ENCODE data around the gene INHBA.

The INHBA gene

GRCh38 chr7:41711283-41712064 lies 8.6 kb upstream of the INHBA start:
- Histone ChIP-seq H3K9ac (ENCODE audit: low read depth, low read length) (no peak overlapping the region), H3K4me1 (ENCODE audit: control insufficient read depth, insufficient read depth, low read length) (peaks cover 5% of the 10 kb centered on the region), H3K4me3 (ENCODE audit: low read depth, low read length) (peak overlapping the region; percentile 12; the same call in 1 of the 2 replicates), H3K27ac (ENCODE audit: low read depth, low read length) (no peak overlapping the region), H3K9me3 (ENCODE audit: control insufficient read depth, insufficient read depth, low read length) (no peaks in the 10 kb centered on the region), H3K36me3 (ENCODE audit: control insufficient read depth, insufficient read depth, low read length) (no peaks in the 10 kb centered on the region), H3K27me3 (ENCODE audit: control insufficient read depth, insufficient read depth, low read length) (peaks cover 8% of the 10 kb centered on the region)

GRCh38 chr7:41710838-41711237 lies 7.9 kb upstream of the INHBA start:
- H3K9me3 ChIP-seq (ENCODE audit: control insufficient read depth, insufficient read depth, low read length) = no peaks in the 10 kb centered on the region
- no peak overlapping the region for H3K4me3 ChIP-seq (ENCODE audit: low read depth, low read length)
- H3K27me3 ChIP-seq (ENCODE audit: control insufficient read depth, insufficient read depth, low read length) = peaks cover 15% of the 10 kb centered on the region
- H3K36me3 ChIP-seq (ENCODE audit: control insufficient read depth, insufficient read depth, low read length) = no peaks in the 10 kb centered on the region
- H3K9ac ChIP-seq (ENCODE audit: low read depth, low read length) = no peak overlapping the region; the same call in 1 of the 2 replicates
- H3K4me1 ChIP-seq (ENCODE audit: control insufficient read depth, insufficient read depth, low read length) = peaks cover 11% of the 10 kb centered on the region
- no peak overlapping the region for H3K27ac ChIP-seq (ENCODE audit: low read depth, low read length)

- H3K9ac ChIP-seq (ENCODE audit: low read depth, low read length) = no peak overlapping the region
- peaks cover 18% of the 10 kb centered on the region for H3K4me1 ChIP-seq (ENCODE audit: control insufficient read depth, insufficient read depth, low read length)
- no peak overlapping the region for H3K4me3 ChIP-seq (ENCODE audit: low read depth, low read length)
- H3K36me3 ChIP-seq (ENCODE audit: control insufficient read depth, insufficient read depth, low read length) = no peaks in the 10 kb centered on the region
- H3K27ac ChIP-seq (ENCODE audit: low read depth, low read length) = no peak overlapping the region
- no peaks in the 10 kb centered on the region for H3K9me3 ChIP-seq (ENCODE audit: control insufficient read depth, insufficient read depth, low read length)
- peaks cover 18% of the 10 kb centered on the region for H3K27me3 ChIP-seq (ENCODE audit: control insufficient read depth, insufficient read depth, low read length)
These were observed 6.7 kb upstream of the INHBA start for GRCh38 chr7:41709621-41710020.

GRCh38 chr7:41708581-41709358 lies 5.9 kb upstream of the INHBA start:
- Histone ChIP-seq H3K27ac (ENCODE audit: low read depth, low read length) (no peak overlapping the region), H3K4me1 (ENCODE audit: control insufficient read depth, insufficient read depth, low read length) (peaks cover 26% of the 10 kb centered on the region), H3K9ac (ENCODE audit: low read depth, low read length) (no peak overlapping the region), H3K36me3 (ENCODE audit: control insufficient read depth, insufficient read depth, low read length) (no peaks in the 10 kb centered on the region), H3K9me3 (ENCODE audit: control insufficient read depth, insufficient read depth, low read length) (no peaks in the 10 kb centered on the region), H3K27me3 (ENCODE audit: control insufficient read depth, insufficient read depth, low read length) (peaks cover 18% of the 10 kb centered on the region), H3K4me3 (ENCODE audit: low read depth, low read length) (no peak overlapping the region)

- no peak overlapping the region for H3K27ac ChIP-seq (ENCODE audit: low read depth, low read length)
- H3K9me3 ChIP-seq (ENCODE audit: control insufficient read depth, insufficient read depth, low read length) = no peaks in the 10 kb centered on the region
- no peaks in the 10 kb centered on the region for H3K36me3 ChIP-seq (ENCODE audit: control insufficient read depth, insufficient read depth, low read length)
- peak overlapping the region; percentile 61 for H3K4me3 ChIP-seq (ENCODE audit: low read depth, low read length)
- H3K4me1 ChIP-seq (ENCODE audit: control insufficient read depth, insufficient read depth, low read length) = peaks cover 44% of the 10 kb centered on the region
- H3K9ac ChIP-seq (ENCODE audit: low read depth, low read length) = no peak overlapping the region
- peaks cover 23% of the 10 kb centered on the region for H3K27me3 ChIP-seq (ENCODE audit: control insufficient read depth, insufficient read depth, low read length)
These were observed 3.5 kb upstream of the INHBA start for GRCh38 chr7:41706228-41706930.

GRCh38 chr7:41705109-41705901 lies 2.4 kb upstream of the INHBA start:
- peak overlapping the region; percentile 61 for H3K4me3 ChIP-seq (ENCODE audit: low read depth, low read length)
- H3K4me1 ChIP-seq (ENCODE audit: control insufficient read depth, insufficient read depth, low read length) = peaks cover 49% of the 10 kb centered on the region
- H3K36me3 ChIP-seq (ENCODE audit: control insufficient read depth, insufficient read depth, low read length) = no peaks in the 10 kb centered on the region
- H3K9ac ChIP-seq (ENCODE audit: low read depth, low read length) = no peak overlapping the region
- H3K27ac ChIP-seq (ENCODE audit: low read depth, low read length) = peak overlapping the region; percentile 21
- H3K27me3 ChIP-seq (ENCODE audit: control insufficient read depth, insufficient read depth, low read length) = peaks cover 23% of the 10 kb centered on the region
- H3K9me3 ChIP-seq (ENCODE audit: control insufficient read depth, insufficient read depth, low read length) = no peaks in the 10 kb centered on the region

- peak overlapping the region; percentile 66 for H3K4me3 ChIP-seq (ENCODE audit: low read depth, low read length)
- peaks cover 79% of the 10 kb centered on the region for H3K4me1 ChIP-seq (ENCODE audit: control insufficient read depth, insufficient read depth, low read length)
- no peaks in the 10 kb centered on the region for H3K36me3 ChIP-seq (ENCODE audit: control insufficient read depth, insufficient read depth, low read length)
- H3K27ac ChIP-seq (ENCODE audit: low read depth, low read length) = peak overlapping the region; percentile 26
- H3K9me3 ChIP-seq (ENCODE audit: control insufficient read depth, insufficient read depth, low read length) = no peaks in the 10 kb centered on the region
- H3K27me3 ChIP-seq (ENCODE audit: control insufficient read depth, insufficient read depth, low read length) = peaks cover 19% of the 10 kb centered on the region
- H3K9ac ChIP-seq (ENCODE audit: low read depth, low read length) = no peak overlapping the region
These were observed 1.6 kb downstream of the INHBA start for GRCh38 chr7:41701068-41701941.

GRCh38 chr7:41700044-41700471 lies 2.8 kb downstream of the INHBA start:
- no peak overlapping the region for H3K27ac ChIP-seq (ENCODE audit: low read depth, low read length)
- H3K27me3 ChIP-seq (ENCODE audit: control insufficient read depth, insufficient read depth, low read length) = peaks cover 11% of the 10 kb centered on the region; the same call in 1 of the 2 replicates
- H3K9me3 ChIP-seq (ENCODE audit: control insufficient read depth, insufficient read depth, low read length) = no peaks in the 10 kb centered on the region
- no peaks in the 10 kb centered on the region for H3K36me3 ChIP-seq (ENCODE audit: control insufficient read depth, insufficient read depth, low read length)
- peak overlapping the region; percentile 66 for H3K4me3 ChIP-seq (ENCODE audit: low read depth, low read length)
- H3K4me1 ChIP-seq (ENCODE audit: control insufficient read depth, insufficient read depth, low read length) = peaks cover 84% of the 10 kb centered on the region
- no peak overlapping the region for H3K9ac ChIP-seq (ENCODE audit: low read depth, low read length)

GRCh38 chr7:41699516-41699915 lies 3.4 kb downstream of the INHBA start:
- Histone ChIP-seq H3K4me1 (ENCODE audit: control insufficient read depth, insufficient read depth, low read length) (peaks cover 85% of the 10 kb centered on the region), H3K9ac (ENCODE audit: low read depth, low read length) (no peak overlapping the region), H3K27me3 (ENCODE audit: control insufficient read depth, insufficient read depth, low read length) (peaks cover 11% of the 10 kb centered on the region; the same call in 1 of the 2 replicates)

More at GRCh38 chr7:41699516-41699915, 3.4 kb downstream of the INHBA start:
- peak overlapping the region; percentile 5 for H3K27ac ChIP-seq (ENCODE audit: low read depth, low read length)
- H3K9me3 ChIP-seq (ENCODE audit: control insufficient read depth, insufficient read depth, low read length) = no peaks in the 10 kb centered on the region
- no peaks in the 10 kb centered on the region for H3K36me3 ChIP-seq (ENCODE audit: control insufficient read depth, insufficient read depth, low read length)
- H3K4me3 ChIP-seq (ENCODE audit: low read depth, low read length) = peak overlapping the region; percentile 66

Data from HUES48 (cell line).